IPS-11a (cell line): Measurements from ENCODE around the gene PDILT.

Source experiments
- H3K4me3 ChIP-seq: one replicate; pipeline ENCODE4 v1.5.1; 2013; ENCODE audit warnings: low read depth, low read length, control low read depth

The PDILT gene

GRCh38 chr16:20372701-20373100, 31.8 kb downstream of the PDILT start:
- H3K4me3 ChIP-seq, result no peak overlapping the region

- no peak overlapping the region for H3K4me3 ChIP-seq
Measured at GRCh38 chr16:20369452-20370054, 35.0 kb downstream of the PDILT start.

GRCh38 chr16:20364051-20364450, 40.5 kb downstream of the PDILT start:
- no peak overlapping the region for H3K4me3 ChIP-seq

- no peak overlapping the region for H3K4me3 ChIP-seq
Measured at GRCh38 chr16:20363191-20363590, 41.3 kb downstream of the PDILT start.

GRCh38 chr16:20359997-20360396, 44.5 kb downstream of the PDILT start:
- H3K4me3 ChIP-seq, result no peak overlapping the region

- H3K4me3 ChIP-seq, result no peak overlapping the region
Measured at GRCh38 chr16:20355114-20355782, 49.3 kb downstream of the PDILT start.

- no peak overlapping the region for H3K4me3 ChIP-seq
Measured at GRCh38 chr16:20353379-20353778, 51.2 kb downstream of the PDILT start.

GRCh38 chr16:20352615-20353014, 51.9 kb downstream of the PDILT start, which contains the start of gene UMOD:
TSS of gene UMOD (minus strand) at chr16:20352715. CDS start at chr16:20350737, 1,978 bp downstream.
- no peak within 1 kb of the TSS for H3K4me3 ChIP-seq

- no peak overlapping the region for H3K4me3 ChIP-seq
Measured at GRCh38 chr16:20349615-20350014, 54.9 kb downstream of the PDILT start.

GRCh38 chr16:20348365-20349185, 56.0 kb downstream of the PDILT start:
- no peak overlapping the region for H3K4me3 ChIP-seq

GRCh38 chr16:20347666-20348364, 56.7 kb downstream of the PDILT start:
- no peak overlapping the region for H3K4me3 ChIP-seq

GRCh38 chr16:20344611-20345010, 59.9 kb downstream of the PDILT start:
- H3K4me3 ChIP-seq, result no peak overlapping the region

GRCh38 chr16:20339744-20340143, 64.8 kb downstream of the PDILT start:
- H3K4me3 ChIP-seq, result no peak overlapping the region

GRCh38 chr16:20336955-20337354, 67.6 kb downstream of the PDILT start:
- no peak overlapping the region for H3K4me3 ChIP-seq

GRCh38 chr16:20334396-20334795, 70.1 kb downstream of the PDILT start:
- H3K4me3 ChIP-seq, result no peak overlapping the region

GRCh38 chr16:20333120-20333519, 71.4 kb downstream of the PDILT start:
- no peak overlapping the region for H3K4me3 ChIP-seq

- H3K4me3 ChIP-seq, result no peak overlapping the region
Measured at GRCh38 chr16:20332411-20332810, 72.1 kb downstream of the PDILT start.

- H3K4me3 ChIP-seq, result no peak overlapping the region
Measured at GRCh38 chr16:20331635-20332034, 72.9 kb downstream of the PDILT start.

GRCh38 chr16:20329392-20330138, 75.0 kb downstream of the PDILT start:
- H3K4me3 ChIP-seq, result no peak overlapping the region

GRCh38 chr16:20327444-20328041, 77.0 kb downstream of the PDILT start, which contains the start of gene GP2:
TSS of gene GP2 (minus strand) at chr16:20327513. CDS start at chr16:20326431, 1,082 bp downstream.
- no peak within 1 kb of the TSS for H3K4me3 ChIP-seq
